ENCODE data around the gene MOV10L1.
"Not testable (repeated sequence)": the region's sequence is repeated elsewhere in the genome, so short reads cannot be mapped to it uniquely, and the experiment has no call there.

The MOV10L1 gene

GRCh38 chr22:50157709-50158375 lies 68.0 kb downstream of the MOV10L1 start:
- Mint-ChIP-seq H3K4me3 (no peak overlapping the region), H3K4me1 (ENCODE audit: low read depth) (no peaks in the 10 kb centered on the region), H3K36me3 (ENCODE audit: low read depth) (no peaks in the 10 kb centered on the region), H3K27me3 (peaks cover 15% of the 10 kb centered on the region), H3K9me3 (no peaks in the 10 kb centered on the region), H3K27ac (no peak overlapping the region)
- no peak for DNase-seq

GRCh38 chr22:50160947-50161346 lies 71.1 kb downstream of the MOV10L1 start:
- H3K27me3 Mint-ChIP-seq: peaks cover 26% of the 10 kb centered on the region
- H3K4me3 Mint-ChIP-seq: no peak overlapping the region
- H3K36me3 Mint-ChIP-seq (ENCODE audit: low read depth): no peaks in the 10 kb centered on the region
- no peaks in the 10 kb centered on the region for H3K4me1 Mint-ChIP-seq (ENCODE audit: low read depth)
- H3K9me3 Mint-ChIP-seq: no peaks in the 10 kb centered on the region
- DNase-seq: no peak
- no peak overlapping the region for H3K27ac Mint-ChIP-seq

GRCh38 chr22:50161508-50162390 lies 71.9 kb downstream of the MOV10L1 start:
- H3K36me3 Mint-ChIP-seq (ENCODE audit: low read depth): no peaks in the 10 kb centered on the region
- H3K4me1 Mint-ChIP-seq (ENCODE audit: low read depth): no peaks in the 10 kb centered on the region
- no peak overlapping the region for H3K4me3 Mint-ChIP-seq
- no peak overlapping the region for H3K27ac Mint-ChIP-seq
- peaks cover 26% of the 10 kb centered on the region for H3K27me3 Mint-ChIP-seq
- DNase-seq: no peak
- no peaks in the 10 kb centered on the region for H3K9me3 Mint-ChIP-seq

- no peak for DNase-seq
- Mint-ChIP-seq H3K27ac (no peak overlapping the region), H3K9me3 (no peaks in the 10 kb centered on the region), H3K36me3 (ENCODE audit: low read depth) (no peaks in the 10 kb centered on the region), H3K4me1 (ENCODE audit: low read depth) (no peaks in the 10 kb centered on the region), H3K4me3 (no peak overlapping the region), H3K27me3 (peaks cover 27% of the 10 kb centered on the region)
Measured at GRCh38 chr22:50162391-50162956, 72.7 kb downstream of the MOV10L1 start.

GRCh38 chr22:50165436-50166123 lies 75.8 kb downstream of the MOV10L1 start:
- H3K4me1 Mint-ChIP-seq (ENCODE audit: low read depth): peaks cover 9% of the 10 kb centered on the region
- H3K36me3 Mint-ChIP-seq (ENCODE audit: low read depth): no peaks in the 10 kb centered on the region
- no peaks in the 10 kb centered on the region for H3K9me3 Mint-ChIP-seq
- no peak overlapping the region for H3K27ac Mint-ChIP-seq
- H3K4me3 Mint-ChIP-seq: no peak overlapping the region
- no peak for DNase-seq
- peaks cover 41% of the 10 kb centered on the region for H3K27me3 Mint-ChIP-seq

GRCh38 chr22:50167689-50168489 lies 78.1 kb downstream of the MOV10L1 start:
- no peak overlapping the region for H3K27ac Mint-ChIP-seq
- no peak for DNase-seq
- no peaks in the 10 kb centered on the region for H3K9me3 Mint-ChIP-seq
- peaks cover 12% of the 10 kb centered on the region for H3K4me1 Mint-ChIP-seq (ENCODE audit: low read depth)
- H3K4me3 Mint-ChIP-seq: no peak overlapping the region
- no peaks in the 10 kb centered on the region for H3K36me3 Mint-ChIP-seq (ENCODE audit: low read depth)
- peaks cover 47% of the 10 kb centered on the region for H3K27me3 Mint-ChIP-seq

GRCh38 chr22:50168490-50169180 lies 78.8 kb downstream of the MOV10L1 start:
- Mint-ChIP-seq H3K27me3 (peaks cover 52% of the 10 kb centered on the region), H3K4me1 (ENCODE audit: low read depth) (peaks cover 12% of the 10 kb centered on the region), H3K27ac (peak overlapping the region; percentile 59), H3K4me3 (peak overlapping the region; percentile 63)
- not testable (repeated sequence) for H3K36me3 Mint-ChIP-seq (ENCODE audit: low read depth); DNase-seq; H3K9me3 Mint-ChIP-seq

- H3K27ac Mint-ChIP-seq: peak overlapping the region; percentile 59
- H3K27me3 Mint-ChIP-seq: peaks cover 54% of the 10 kb centered on the region
- peak overlapping the region; percentile 63 for H3K4me3 Mint-ChIP-seq
- DNase-seq: no peak
- no peaks in the 10 kb centered on the region for H3K36me3 Mint-ChIP-seq (ENCODE audit: low read depth)
- H3K4me1 Mint-ChIP-seq (ENCODE audit: low read depth): peaks cover 12% of the 10 kb centered on the region
- H3K9me3 Mint-ChIP-seq: no peaks in the 10 kb centered on the region
Measured at GRCh38 chr22:50169181-50169759, 79.5 kb downstream of the MOV10L1 start.

GRCh38 chr22:50169774-50170341 lies 80.1 kb downstream of the MOV10L1 start:
- Mint-ChIP-seq H3K4me1 (ENCODE audit: low read depth) (peaks cover 12% of the 10 kb centered on the region), H3K9me3 (no peaks in the 10 kb centered on the region), H3K27ac (no peak overlapping the region), H3K27me3 (peaks cover 56% of the 10 kb centered on the region), H3K4me3 (peak overlapping the region; percentile 56), H3K36me3 (ENCODE audit: low read depth) (no peaks in the 10 kb centered on the region)
- peak; percentile 80 for DNase-seq

GRCh38 chr22:50170453-50171318 lies 80.9 kb downstream of the MOV10L1 start, which contains the start of gene PANX2:
PANX2 (plus strand) TSS chr22:50170731; CDS start chr22:50170731, 0 bp downstream.
- no peaks in the 10 kb centered on the region for H3K9me3 Mint-ChIP-seq
- DNase-seq: no peak
- H3K36me3 Mint-ChIP-seq (ENCODE audit: low read depth): no peaks in the 10 kb centered on the region
- peaks cover 50% of the 10 kb centered on the region for H3K27me3 Mint-ChIP-seq
- H3K4me3 Mint-ChIP-seq: peak within 1 kb of the TSS; percentile 73
- peak within 1 kb of the TSS; percentile 79 for H3K27ac Mint-ChIP-seq
- H3K4me1 Mint-ChIP-seq (ENCODE audit: low read depth): peaks cover 12% of the 10 kb centered on the region

GRCh38 chr22:50171319-50171964 lies 81.6 kb downstream of the MOV10L1 start:
- peaks cover 12% of the 10 kb centered on the region for H3K4me1 Mint-ChIP-seq (ENCODE audit: low read depth)
- H3K36me3 Mint-ChIP-seq (ENCODE audit: low read depth): no peaks in the 10 kb centered on the region
- DNase-seq: no peak
- peak overlapping the region; percentile 73 for H3K4me3 Mint-ChIP-seq
- peak overlapping the region; percentile 79 for H3K27ac Mint-ChIP-seq
- no peaks in the 10 kb centered on the region for H3K9me3 Mint-ChIP-seq
- peaks cover 50% of the 10 kb centered on the region for H3K27me3 Mint-ChIP-seq

GRCh38 chr22:50171965-50172421 lies 82.2 kb downstream of the MOV10L1 start:
- Mint-ChIP-seq H3K27me3 (peaks cover 52% of the 10 kb centered on the region), H3K4me1 (ENCODE audit: low read depth) (peaks cover 12% of the 10 kb centered on the region), H3K9me3 (no peaks in the 10 kb centered on the region), H3K4me3 (peak overlapping the region; percentile 12), H3K27ac (no peak overlapping the region), H3K36me3 (ENCODE audit: low read depth) (no peaks in the 10 kb centered on the region)
- DNase-seq: no peak

Measured in activated T-cell treated with anti-CD3 and anti-CD28 coated beads, Interleukin-2, amount 50 U/mL, for 24 hours (primary cell).